Right lobe of liver (tissue), 6 donors: ENCODE results near the gene APLP2. TPM values are rescaled to one million over a fixed set of nuclear protein-coding genes. Genes with fewer than 3 reads are reported as not detected.

ENCODE experiments used
- ATAC-seq, 4 donors: fragments of 200-7000 bp; cut with Tn5 transposase; one replicate each; pipeline ENCODE4 v1.9.1; 2020; ENCODE audit warnings: mild to moderate bottlenecking in 4 of 4, moderate library complexity in 4 of 4
- DNase-seq, 3 donors: peaks; one replicate each; pipeline ENCODE4 v3.0.0-alpha.2; 2020
- H3K27ac ChIP-seq, 3 donors: fragments of 200-600 bp; one replicate each; pipeline ENCODE4 v1.8.0; 2022
- H3K27me3 ChIP-seq, 2 donors: fragments of 200-600 bp; one replicate each; pipeline ENCODE4 v1.8.0; 2022
- H3K36me3 ChIP-seq, 4 donors: fragments of 200-600 bp; sonication (generic) in 1 of 4; one replicate each; pipeline versions ENCODE4 v1.5.1 to v1.8.0; 2017 to 2022; ENCODE audit warnings: control low read depth in 1 of 4
- H3K4me1 ChIP-seq, 4 donors: fragments of 200-600 bp; sonication (generic) in 1 of 4; one replicate each; pipeline versions ENCODE4 v1.5.1 to v1.8.0; 2017 to 2022; ENCODE audit warnings: control low read depth in 1 of 4
- H3K4me3 ChIP-seq, 3 donors: fragments of 200-600 bp; one replicate each; pipeline ENCODE4 v1.8.0; 2022
- H3K9me3 ChIP-seq, 4 donors: fragments of 200-600 bp; sonication (generic) in 1 of 4; one replicate each; pipeline versions ENCODE4 v1.5.1 to v1.8.0; 2017 to 2022; ENCODE audit warnings: control low read depth in 1 of 4
- POLR2A ChIP-seq: fragments of 450-650 bp; IDR thresholded peaks from one replicate; pipeline ENCODE4 v1.6.1; 2017; ENCODE audit warnings: antibody characterized with exemption, mild to moderate bottlenecking
- WGBS: methylation state at CpG from one replicate; pipeline ENCODE4 v1.1.6; 2018; ENCODE audit warnings: low coverage, low lambda C conversion rate; ENCODE audit not compliant: insufficient coverage; ENCODE audit errors: missing lambda C conversion rate; 5-methylcytosine and 5-hydroxymethylcytosine counted together
- intact Hi-C, 2 donors: fragments of 100-400 bp; cut with DNase I; formaldehyde crosslinking; loops; one replicate each; pipeline versions ENCODE4 v1.11.2 to v1.14.1; 2022
- total RNA-seq, 6 experiments: library from RNA; depleted of rRNA in 2 of 6; stranded (reverse); fragments of >200 nt in 2 of 6; fragmentation: NEBNext Ultra II Directional in 3 of 6; extraction: Animal tissue kit (Norgen Biotek cat#: 25700) in 3 of 6; gene quantifications; one replicate each; pipeline versions ENCODE4 v1.1.0 to v1.2.4, GENCODE V29; 2016 to 2023
- TF ChIP-seq, protein P1 (sequence below), 4 donors: fragments of 200-600 bp in 3 of 4; fragments of 450-650 bp in 1 of 4; IDR thresholded peaks; one replicate each; pipeline versions ENCODE4 v1.5.1 to v1.8.0; 2016 to 2022; ENCODE audit warnings: antibody characterized with exemption in 4 of 4, mild to moderate bottlenecking in 2 of 4
- donor health status: DM: no; HTN: yes; CAD: no.
- donor health status: DM: no; HTN: no; CAD: no.
- donor health status: DM: no; HTN: no; CAD: no.
- donor health status: DM: no; HTN: yes; CAD: no.
- donor health status: DM: no; HTN: yes; CAD: no.

APLP2 gene
- total RNA-seq, 6 experiments from 2014 or later = 184 to 255 (median 252) TPM

DNA sequence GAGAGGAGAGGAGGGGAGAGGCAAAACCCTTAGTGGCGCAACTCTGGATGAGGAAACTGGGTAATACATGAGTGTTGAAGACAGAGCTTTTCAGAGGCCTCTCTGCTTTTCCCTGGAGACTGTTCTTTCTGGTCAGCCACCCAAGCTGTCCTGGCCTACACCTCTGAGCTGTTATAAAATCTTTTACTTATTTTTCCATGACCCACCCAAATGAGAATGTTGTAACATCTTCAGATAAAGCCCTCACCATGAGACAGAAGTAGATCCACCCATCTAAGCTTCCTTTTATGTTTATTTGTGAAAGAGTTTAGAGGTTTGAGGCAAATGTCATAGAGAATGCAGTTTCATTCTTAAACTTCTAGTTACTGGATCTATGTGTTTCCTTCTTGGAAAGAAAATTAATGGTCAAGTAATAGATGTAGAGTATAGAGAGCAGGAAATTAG lies 20.3 kb upstream of the APLP2 start:
- 83% methylated on average over 1 of the region's 1 CpG for WGBS
- peak in 2 of 4 donors; percentile 10 to 24 for ATAC-seq
- TF ChIP-seq, protein P1, sequence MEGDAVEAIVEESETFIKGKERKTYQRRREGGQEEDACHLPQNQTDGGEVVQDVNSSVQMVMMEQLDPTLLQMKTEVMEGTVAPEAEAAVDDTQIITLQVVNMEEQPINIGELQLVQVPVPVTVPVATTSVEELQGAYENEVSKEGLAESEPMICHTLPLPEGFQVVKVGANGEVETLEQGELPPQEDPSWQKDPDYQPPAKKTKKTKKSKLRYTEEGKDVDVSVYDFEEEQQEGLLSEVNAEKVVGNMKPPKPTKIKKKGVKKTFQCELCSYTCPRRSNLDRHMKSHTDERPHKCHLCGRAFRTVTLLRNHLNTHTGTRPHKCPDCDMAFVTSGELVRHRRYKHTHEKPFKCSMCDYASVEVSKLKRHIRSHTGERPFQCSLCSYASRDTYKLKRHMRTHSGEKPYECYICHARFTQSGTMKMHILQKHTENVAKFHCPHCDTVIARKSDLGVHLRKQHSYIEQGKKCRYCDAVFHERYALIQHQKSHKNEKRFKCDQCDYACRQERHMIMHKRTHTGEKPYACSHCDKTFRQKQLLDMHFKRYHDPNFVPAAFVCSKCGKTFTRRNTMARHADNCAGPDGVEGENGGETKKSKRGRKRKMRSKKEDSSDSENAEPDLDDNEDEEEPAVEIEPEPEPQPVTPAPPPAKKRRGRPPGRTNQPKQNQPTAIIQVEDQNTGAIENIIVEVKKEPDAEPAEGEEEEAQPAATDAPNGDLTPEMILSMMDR (IDR thresholded peaks at IDR 0.05) = no peak
- TF ChIP-seq POLR2A = no peak
- no peaks in the 10 kb centered on the region for H3K36me3 ChIP-seq
- intact Hi-C loops = no loop called here
- no peak overlapping the region for H3K4me3 ChIP-seq
- no peaks in the 10 kb centered on the region for H3K9me3 ChIP-seq
- H3K27ac ChIP-seq = no peak overlapping the region
- no peaks in the 10 kb centered on the region for H3K27me3 ChIP-seq
- DNase-seq = no peak
- no peaks in the 10 kb centered on the region for H3K4me1 ChIP-seq

DNA sequence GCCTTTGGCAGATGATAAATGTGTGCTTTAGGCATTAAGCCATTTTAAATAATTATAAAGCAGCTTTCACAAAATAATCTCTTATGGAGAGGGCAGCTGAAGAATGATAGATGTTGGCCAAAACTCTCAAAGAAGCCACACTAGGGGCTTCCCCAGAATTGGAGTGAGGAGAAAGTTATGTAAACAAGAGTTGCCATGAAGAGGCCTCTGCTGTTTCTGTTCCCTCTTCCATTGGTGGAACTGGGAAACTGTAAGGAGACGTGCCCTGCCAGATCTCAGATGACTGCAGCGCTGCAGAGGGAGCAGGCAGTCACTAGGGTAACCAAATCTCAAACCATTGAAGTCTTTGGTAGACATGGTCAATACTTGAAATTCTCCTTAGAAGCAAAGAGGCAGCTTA lies 19.4 kb upstream of the APLP2 start:
- Histone ChIP-seq H3K4me1 (no peaks in the 10 kb centered on the region), H3K36me3 (no peaks in the 10 kb centered on the region), H3K27ac (no peak overlapping the region), H3K4me3 (no peak overlapping the region), H3K27me3 (no peaks in the 10 kb centered on the region), H3K9me3 (no peaks in the 10 kb centered on the region)
- no peak for DNase-seq
- ATAC-seq = peak; percentile 46 to 80 (median 64)
- no peak for TF ChIP-seq POLR2A
- TF ChIP-seq, protein P1 (IDR thresholded peaks at IDR 0.05) = no peak
- intact Hi-C loops = no loop called here
- WGBS = 60% methylated on average over 1 of the region's 2 CpGs

DNA sequence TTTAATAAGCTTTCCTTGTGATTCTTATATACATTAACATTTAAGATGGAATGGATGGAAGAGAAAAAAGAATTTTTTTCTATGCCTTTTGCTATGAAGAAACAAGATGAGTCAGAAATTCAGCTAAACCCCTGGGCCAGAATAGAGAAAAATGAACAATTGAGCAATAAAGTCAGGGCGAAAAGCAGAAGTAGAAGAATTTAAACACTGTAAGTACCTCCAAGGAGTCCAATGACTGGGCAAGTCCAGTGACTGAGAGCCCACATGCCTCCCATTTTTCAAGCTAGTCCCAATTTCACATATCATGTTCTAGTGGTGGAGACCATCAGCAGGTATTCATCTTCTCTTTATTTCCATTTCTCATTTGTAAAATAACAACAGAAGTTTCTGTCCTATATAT lies 18.6 kb upstream of the APLP2 start:
- no peak for DNase-seq
- Histone ChIP-seq H3K36me3 (no peaks in the 10 kb centered on the region), H3K4me1 (no peaks in the 10 kb centered on the region), H3K27me3 (no peaks in the 10 kb centered on the region), H3K9me3 (no peaks in the 10 kb centered on the region), H3K27ac (no peak overlapping the region), H3K4me3 (no peak overlapping the region)
- no peak for TF ChIP-seq POLR2A
- TF ChIP-seq, protein P1 (IDR thresholded peaks at IDR 0.05) = no peak
- peak; percentile 37 to 67 (median 56) for ATAC-seq
- WGBS = 62% methylated on average over 1 of the region's 1 CpG
- intact Hi-C loops = no loop called here

DNA sequence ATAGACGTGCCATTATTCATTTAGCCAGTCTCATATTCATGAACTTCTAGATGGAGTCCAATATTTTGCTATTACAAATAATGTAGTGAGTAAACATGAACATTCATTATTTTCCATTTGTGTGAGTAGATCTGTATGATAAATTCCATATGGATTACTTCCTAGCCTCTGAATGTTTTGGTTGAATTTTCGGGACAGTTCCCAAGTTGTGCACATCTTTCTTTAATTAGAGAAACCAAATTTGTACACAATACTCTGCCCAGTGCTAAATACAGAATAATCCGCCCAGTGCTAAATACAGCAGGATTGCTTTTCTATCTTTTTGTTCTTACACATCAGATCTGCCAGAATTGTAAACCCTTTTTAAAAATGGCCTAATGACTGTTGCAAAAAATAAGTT lies 17.1 kb upstream of the APLP2 start:
- intact Hi-C loops = no loop called here
- no peak overlapping the region for H3K4me3 ChIP-seq
- DNase-seq (no peak), ATAC-seq (no peak)
- TF ChIP-seq POLR2A = no peak
- no peaks in the 10 kb centered on the region for H3K27me3 ChIP-seq
- H3K36me3 ChIP-seq = no peaks in the 10 kb centered on the region
- H3K9me3 ChIP-seq = no peaks in the 10 kb centered on the region
- no peaks in the 10 kb centered on the region for H3K4me1 ChIP-seq
- 58% methylated on average over 3 of the region's 3 CpGs for WGBS
- no peak overlapping the region for H3K27ac ChIP-seq

DNA sequence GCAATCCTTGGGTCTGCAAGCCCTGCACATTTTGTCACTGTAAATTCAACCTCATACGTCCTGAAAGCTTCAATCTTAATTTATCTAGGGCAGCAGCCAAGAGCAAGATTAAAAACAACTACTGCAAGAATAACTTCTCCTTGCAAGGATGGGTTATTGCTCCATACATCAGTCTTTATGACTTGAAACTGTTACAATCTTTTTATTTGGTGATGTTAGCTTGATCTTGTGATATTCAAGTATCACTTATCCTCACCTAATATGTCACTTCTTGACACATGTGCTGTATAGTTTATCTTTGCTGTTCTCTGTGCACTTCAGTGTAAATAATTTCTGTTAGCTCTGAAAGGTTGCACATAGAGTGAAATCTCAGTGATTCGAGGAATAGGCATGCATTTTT lies 14.7 kb upstream of the APLP2 start:
- Histone ChIP-seq H3K4me1 (no peaks in the 10 kb centered on the region), H3K4me3 (no peak overlapping the region), H3K9me3 (no peaks in the 10 kb centered on the region), H3K27me3 (no peaks in the 10 kb centered on the region), H3K27ac (no peak overlapping the region), H3K36me3 (no peaks in the 10 kb centered on the region)
- intact Hi-C loops = no loop called here
- WGBS = 40% methylated on average over 1 of the region's 2 CpGs
- no peak for ATAC-seq
- no peak for DNase-seq
- TF ChIP-seq, protein P1 (IDR thresholded peaks at IDR 0.05) = no peak
- no peak for TF ChIP-seq POLR2A
